Astrocyte (in vitro differentiated cells and primary cell): ENCODE measurements around the gene HLX. TPM values are rescaled to one million over a fixed set of nuclear protein-coding genes. Genes with fewer than 3 reads are reported as not detected.

Experiments
- DNase-seq: peaks from one replicate; pipeline ENCODE4 v3.0.0-alpha.2; 2010; ENCODE audit warnings: low read depth
- FAIRE-seq: peaks from 2 replicates; lab custom pipeline; 2011; peaks lifted over from hg19 to GRCh38; lab: Jason Lieb, UNC
- H2AFZ ChIP-seq: 2 replicates; pipeline ENCODE4 v1.6.0; 2012; ENCODE audit warnings: low read depth, low read length, inconsistent platforms
- H3K27ac ChIP-seq: 2 replicates; pipeline ENCODE4 v1.5.1; 2011; ENCODE audit warnings: low read depth, low read length, inconsistent platforms
- H3K27me3 ChIP-seq: 2 replicates; pipeline ENCODE4 v1.6.0; 2011; ENCODE audit warnings: low read length, inconsistent platforms; ENCODE audit not compliant: insufficient read depth
- H3K36me3 ChIP-seq: 2 replicates; pipeline ENCODE4 v1.5.1; 2011; ENCODE audit warnings: low read length, inconsistent platforms; ENCODE audit not compliant: insufficient read depth
- H3K4me1 ChIP-seq: 2 replicates; pipeline ENCODE4 v1.5.1; 2011; ENCODE audit warnings: low read length, inconsistent platforms; ENCODE audit not compliant: insufficient read depth
- H3K4me2 ChIP-seq: 2 replicates; pipeline ENCODE4 v1.6.0; 2012; ENCODE audit warnings: low read length, inconsistent platforms
- H3K4me3 ChIP-seq: 2 replicates; pipeline ENCODE4 v1.5.1; 2011; ENCODE audit warnings: low read depth, mild to moderate bottlenecking, low read length, inconsistent platforms; ENCODE audit not compliant: insufficient read depth
- H3K79me2 ChIP-seq: 2 replicates; pipeline ENCODE4 v1.6.0; 2012; ENCODE audit warnings: mild to moderate bottlenecking, low read length, inconsistent platforms; ENCODE audit not compliant: insufficient read depth
- H3K9ac ChIP-seq: 2 replicates; pipeline ENCODE4 v1.6.0; 2012; ENCODE audit warnings: mild to moderate bottlenecking, low read length, inconsistent platforms
- H3K9me3 ChIP-seq: 2 replicates; pipeline ENCODE4 v1.5.1; 2012; ENCODE audit warnings: low read depth, mild to moderate bottlenecking, low read length, inconsistent platforms; ENCODE audit not compliant: insufficient read depth
- H4K20me1 ChIP-seq: 2 replicates; pipeline ENCODE4 v1.6.0; 2012; ENCODE audit warnings: low read length, inconsistent platforms; ENCODE audit not compliant: insufficient read depth
- H3K27ac Mint-ChIP-seq: one replicate; pipeline ENCODE4 v1.8.0; 2021; ENCODE audit warnings: mild to moderate bottlenecking, mixed read lengths; ENCODE audit not compliant: unreplicated experiment
- H3K27me3 Mint-ChIP-seq: one replicate; pipeline ENCODE4 v1.8.0; 2021; ENCODE audit warnings: low read depth, mixed read lengths; ENCODE audit not compliant: unreplicated experiment
- H3K36me3 Mint-ChIP-seq: one replicate; pipeline ENCODE4 v1.8.0; 2021; ENCODE audit warnings: low read depth, mixed read lengths; ENCODE audit not compliant: unreplicated experiment
- H3K4me1 Mint-ChIP-seq: one replicate; pipeline ENCODE4 v1.8.0; 2021; ENCODE audit warnings: low read depth, mixed read lengths; ENCODE audit not compliant: unreplicated experiment
- H3K4me3 Mint-ChIP-seq: one replicate; pipeline ENCODE4 v1.8.0; 2021; ENCODE audit warnings: mild to moderate bottlenecking, moderate library complexity, mixed read lengths; ENCODE audit not compliant: unreplicated experiment
- H3K9me3 Mint-ChIP-seq: one replicate; pipeline ENCODE4 v1.8.0; 2021; ENCODE audit warnings: mild to moderate bottlenecking, mixed read lengths; ENCODE audit not compliant: unreplicated experiment
- CTCF ChIP-seq: IDR thresholded peaks from 2 replicates; pipeline ENCODE4 v1.5.1; 2011; ENCODE audit warnings: low read depth, mild to moderate bottlenecking, inconsistent platforms, low read length, moderate library complexity; ENCODE audit not compliant: insufficient read depth
- EZH2 ChIP-seq: IDR thresholded peaks from 2 replicates; pipeline ENCODE4 v1.6.1; 2012; ENCODE audit warnings: mild to moderate bottlenecking, low read length, inconsistent platforms; ENCODE audit not compliant: insufficient read depth
- total RNA-seq: library from RNA; stranded (reverse); gene quantifications from 2 replicates; pipeline ENCODE4 v1.2.1, GENCODE V29; 2021

Gene HLX
- total RNA-seq, 1 donor from 2014 or later: 1.4 TPM

- Mint-ChIP-seq H3K27ac (no peak overlapping the region), H3K4me3 (peak overlapping the region; percentile 87), H3K27me3 (peaks cover 79% of the 10 kb centered on the region), H3K4me1 (peaks cover 10% of the 10 kb centered on the region), H3K36me3 (peaks cover 5% of the 10 kb centered on the region), H3K9me3 (peaks cover 10% of the 10 kb centered on the region)
- Histone ChIP-seq H2AFZ (peak overlapping the region; percentile 80), H3K4me3 (peak overlapping the region; percentile 24), H3K79me2 (no peaks in the 10 kb centered on the region), H3K9me3 (peaks cover 5% of the 10 kb centered on the region), H3K4me2 (peak overlapping the region; percentile 77), H3K9ac (peak overlapping the region; percentile 39), H3K27me3 (peaks cover 19% of the 10 kb centered on the region), H3K4me1 (peaks cover 4% of the 10 kb centered on the region), H4K20me1 (no peaks in the 10 kb centered on the region), H3K27ac (no peak overlapping the region), H3K36me3 (no peaks in the 10 kb centered on the region)
- TF ChIP-seq CTCF: no peak
- peak; percentile 37 for TF ChIP-seq EZH2
- FAIRE-seq: no peak
- no peak for DNase-seq
Measured at GRCh38 chr1:220877377-220878095, 1.7 kb upstream of the HLX start.

GRCh38 chr1:220878191-220879075 is 810 bp upstream of the HLX start:
- Histone ChIP-seq H4K20me1 (no peaks in the 10 kb centered on the region), H2AFZ (peak overlapping the region; percentile 84), H3K79me2 (no peaks in the 10 kb centered on the region), H3K4me3 (peak overlapping the region; percentile 65), H3K27ac (peak overlapping the region; percentile 34), H3K36me3 (no peaks in the 10 kb centered on the region), H3K9ac (peak overlapping the region; percentile 85), H3K27me3 (peaks cover 22% of the 10 kb centered on the region), H3K4me1 (peaks cover 4% of the 10 kb centered on the region), H3K9me3 (peaks cover 5% of the 10 kb centered on the region), H3K4me2 (peak overlapping the region; percentile 93)
- Mint-ChIP-seq H3K4me3 (peak overlapping the region; percentile 87), H3K4me1 (peaks cover 10% of the 10 kb centered on the region), H3K27me3 (peaks cover 82% of the 10 kb centered on the region), H3K9me3 (peaks cover 11% of the 10 kb centered on the region), H3K27ac (no peak overlapping the region), H3K36me3 (peaks cover 5% of the 10 kb centered on the region)
- DNase-seq (no peak), FAIRE-seq (no peak)
- TF ChIP-seq EZH2 (no peak), CTCF (no peak)
